HEK293T (cell line): Measurements from ENCODE around the gene SLC7A9.

Source experiments
- CTCF ChIA-PET: fragments of 350-600 bp; formaldehyde crosslinking; extraction: SDS; loops from one replicate; lab custom pipeline; 2021; ENCODE audit warnings: antibody characterized with exemption, inconsistent platforms; lab: Yijun Ruan, JAX
- POLR2A ChIA-PET: fragments of 350-600 bp; formaldehyde crosslinking; extraction: SDS; loops from one replicate; lab custom pipeline; 2020; ENCODE audit warnings: antibody characterized with exemption, inconsistent platforms; lab: Yijun Ruan, JAX
- DNase-seq: peaks from one replicate; pipeline ENCODE4 v3.0.0; 2012; ENCODE audit warnings: mixed read lengths; ENCODE audit errors: extremely low spot score
- ARNT ChIP-seq: fragments of 450-650 bp; IDR thresholded peaks from 2 replicates; pipeline ENCODE4 v1.6.1; 2017; ENCODE audit warnings: mild to moderate bottlenecking
- BHLHE40 ChIP-seq: fragments of 450-650 bp; IDR thresholded peaks from 2 replicates; pipeline ENCODE4 v1.6.1; 2016; ENCODE audit warnings: mild to moderate bottlenecking, moderate library complexity, borderline replicate concordance
- CTBP1 ChIP-seq: fragments of 450-650 bp; IDR thresholded peaks from 2 replicates; pipeline ENCODE4 v1.6.1; 2016; ENCODE audit warnings: borderline replicate concordance
- ELF4 ChIP-seq: fragments of 450-650 bp; IDR thresholded peaks from 2 replicates; pipeline ENCODE4 v1.6.1; 2017; ENCODE audit warnings: antibody characterized with exemption
- FOXA1 ChIP-seq: fragments of 450-650 bp; IDR thresholded peaks from 2 replicates; pipeline ENCODE4 v1.6.1; 2016; ENCODE audit warnings: mild to moderate bottlenecking
- FOXK2 ChIP-seq: fragments of 450-650 bp; IDR thresholded peaks from 2 replicates; pipeline ENCODE4 v1.6.1; 2016; ENCODE audit warnings: mild to moderate bottlenecking
- FOXM1 ChIP-seq: fragments of 450-650 bp; IDR thresholded peaks from 2 replicates; pipeline ENCODE4 v1.6.1; 2017; ENCODE audit warnings: mild to moderate bottlenecking, borderline replicate concordance
- HDGF ChIP-seq: fragments of 450-650 bp; IDR thresholded peaks from 2 replicates; pipeline ENCODE4 v1.6.1; 2017; ENCODE audit warnings: antibody characterized with exemption, borderline replicate concordance
- L3MBTL2 ChIP-seq: fragments of 450-650 bp; conservative IDR thresholded peaks from 2 replicates; pipeline ENCODE4 v1.6.1; 2016; ENCODE audit warnings: mild to moderate bottlenecking
- LEF1 ChIP-seq: fragments of 450-650 bp; IDR thresholded peaks from 2 replicates; pipeline ENCODE4 v1.6.1; 2017; ENCODE audit warnings: mild to moderate bottlenecking, borderline replicate concordance
- NFRKB ChIP-seq: fragments of 450-650 bp; IDR thresholded peaks from 2 replicates; pipeline ENCODE4 v1.6.1; 2016; ENCODE audit warnings: mild to moderate bottlenecking, moderate library complexity
- SP1 ChIP-seq: fragments of 450-650 bp; IDR thresholded peaks from 2 replicates; pipeline ENCODE4 v1.6.1; 2017
- SUZ12 ChIP-seq: fragments of 450-650 bp; IDR thresholded peaks from 2 replicates; pipeline ENCODE4 v1.6.1; 2016; ENCODE audit warnings: mild to moderate bottlenecking
- TARDBP ChIP-seq: fragments of 450-650 bp; IDR thresholded peaks from 2 replicates; pipeline ENCODE4 v1.6.1; 2016
- ZNF384 ChIP-seq: fragments of 450-650 bp; IDR thresholded peaks from 2 replicates; pipeline ENCODE4 v1.6.1; 2016
- TF ChIP-seq, protein P1 (sequence below): fragments of 450-650 bp; IDR thresholded peaks from 2 replicates; pipeline ENCODE4 v1.6.1; 2016

Gene SLC7A9

DNA sequence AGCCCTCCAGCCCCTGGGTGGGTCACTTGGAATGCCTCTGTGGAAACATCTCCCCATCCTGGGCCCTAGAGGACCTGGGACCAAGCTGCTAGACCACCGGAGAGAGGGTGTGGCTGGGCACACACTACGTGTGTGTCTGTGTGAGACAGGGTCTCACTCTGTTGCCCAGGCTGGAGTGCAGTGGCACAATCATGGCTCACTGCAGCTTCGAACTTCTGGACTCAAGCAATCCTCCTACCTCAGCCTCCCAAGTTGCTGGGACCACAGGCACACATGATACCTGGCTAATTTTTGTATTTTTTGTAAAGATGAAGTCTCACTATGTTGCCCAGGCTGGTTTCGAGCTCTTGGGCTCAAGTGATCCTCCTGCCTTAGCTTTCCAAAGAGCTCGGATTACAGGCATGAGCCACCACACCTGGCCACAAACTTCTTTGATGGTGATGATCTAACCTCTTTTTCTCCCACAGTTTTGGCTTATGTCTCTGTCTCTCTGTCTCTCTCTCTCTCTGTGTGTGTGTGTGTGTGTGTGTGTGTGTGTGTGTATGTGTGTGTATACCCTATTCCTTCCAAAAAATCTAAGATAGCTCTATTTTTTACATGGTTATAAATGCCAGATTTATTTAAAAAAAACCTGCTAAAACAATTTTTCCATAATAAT, 32.1 kb upstream of the SLC7A9 start:
- ChIA-PET CTCF (interaction anchor here (0.6 kb wide), 1 partner anchor 60 kb away, joined by 3 read pairs; no protein-coding TSS in a partner anchor), POLR2A (no interaction called here)
- no peak for TF ChIP-seq SP1
- no peak for TF ChIP-seq HDGF
- no peak for TF ChIP-seq FOXM1
- TF ChIP-seq SUZ12: no peak
- no peak for TF ChIP-seq L3MBTL2
- TF ChIP-seq FOXA1: no peak
- TF ChIP-seq ZNF384: no peak
- TF ChIP-seq CTBP1: no peak
- no peak for TF ChIP-seq FOXK2
- TF ChIP-seq TARDBP: no peak
- no peak for TF ChIP-seq BHLHE40
- TF ChIP-seq ARNT: no peak
- no peak for TF ChIP-seq NFRKB
- no peak for TF ChIP-seq LEF1
- no peak for DNase-seq

DNA sequence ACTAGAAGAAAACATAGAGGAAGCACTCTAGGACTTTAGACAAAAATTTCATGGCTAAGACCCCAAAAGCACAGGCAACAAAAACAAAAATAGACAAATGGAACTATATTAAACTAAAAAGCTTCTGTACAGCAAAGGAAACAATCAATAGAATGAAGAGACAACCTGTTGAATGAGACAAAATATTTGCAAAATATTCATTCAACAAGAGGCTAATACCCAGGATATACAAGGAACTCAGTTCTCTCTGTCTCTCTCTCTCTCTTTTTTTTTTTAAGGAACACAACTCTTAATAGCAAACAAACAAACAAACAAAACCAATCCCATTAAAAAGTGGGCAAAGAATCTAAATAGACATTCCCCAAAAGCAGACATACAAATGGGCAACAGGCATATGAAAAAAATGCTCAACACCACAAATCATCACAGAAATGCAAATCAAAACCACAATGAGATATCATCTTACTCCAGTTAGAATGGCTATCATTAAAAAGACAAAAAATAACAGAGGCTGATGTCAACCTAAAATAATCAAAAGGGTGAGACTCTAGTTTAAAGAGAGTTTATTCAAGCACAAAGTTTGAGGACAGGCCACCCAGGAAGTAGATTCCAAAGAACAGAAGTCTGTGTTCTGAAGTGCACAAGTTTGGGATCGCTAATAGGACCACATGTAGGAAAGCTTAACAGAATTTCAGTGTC, 27.1 kb upstream of the SLC7A9 start:
- POLR2A ChIA-PET: no interaction called here
- TF ChIP-seq CTBP1: no peak
- TF ChIP-seq, protein P1, sequence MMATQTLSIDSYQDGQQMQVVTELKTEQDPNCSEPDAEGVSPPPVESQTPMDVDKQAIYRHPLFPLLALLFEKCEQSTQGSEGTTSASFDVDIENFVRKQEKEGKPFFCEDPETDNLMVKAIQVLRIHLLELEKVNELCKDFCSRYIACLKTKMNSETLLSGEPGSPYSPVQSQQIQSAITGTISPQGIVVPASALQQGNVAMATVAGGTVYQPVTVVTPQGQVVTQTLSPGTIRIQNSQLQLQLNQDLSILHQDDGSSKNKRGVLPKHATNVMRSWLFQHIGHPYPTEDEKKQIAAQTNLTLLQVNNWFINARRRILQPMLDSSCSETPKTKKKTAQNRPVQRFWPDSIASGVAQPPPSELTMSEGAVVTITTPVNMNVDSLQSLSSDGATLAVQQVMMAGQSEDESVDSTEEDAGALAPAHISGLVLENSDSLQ: no peak
- no peak for TF ChIP-seq SUZ12
- TF ChIP-seq ELF4: no peak
- TF ChIP-seq ARNT: no peak
- no peak for TF ChIP-seq BHLHE40
- TF ChIP-seq LEF1: no peak
- TF ChIP-seq TARDBP: no peak
- no peak for TF ChIP-seq NFRKB
- no peak for TF ChIP-seq FOXA1
- no peak for TF ChIP-seq FOXK2
- TF ChIP-seq HDGF: no peak
- no peak for TF ChIP-seq ZNF384
- TF ChIP-seq FOXM1: no peak
- TF ChIP-seq SP1: no peak
- no peak for TF ChIP-seq L3MBTL2
- no peak for DNase-seq
- CTCF ChIA-PET: no interaction called here

DNA sequence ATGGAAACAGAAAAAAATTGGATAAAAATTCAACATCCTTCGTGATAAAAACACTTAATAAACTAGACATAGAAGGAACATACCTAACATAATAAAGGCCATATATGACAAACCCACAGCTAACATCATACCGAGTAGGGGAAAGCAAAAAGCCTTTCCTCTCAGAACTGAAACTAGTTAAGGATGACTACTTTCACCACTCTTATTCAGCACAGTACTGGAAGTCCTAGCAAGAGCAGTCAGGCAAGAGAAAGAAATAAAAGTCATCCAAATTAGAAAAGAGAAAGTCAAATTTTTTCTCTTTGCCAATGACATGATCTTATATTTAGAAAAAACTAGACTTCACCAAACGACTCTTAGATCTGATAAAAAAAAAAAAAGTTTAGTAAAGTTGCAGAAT, 25.8 kb upstream of the SLC7A9 start:
- TF ChIP-seq FOXM1 (no peak), NFRKB (no peak), CTBP1 (no peak), ZNF384 (no peak), HDGF (no peak), LEF1 (no peak), SUZ12 (no peak), ELF4 (no peak), ARNT (no peak), FOXK2 (no peak), FOXA1 (no peak), BHLHE40 (no peak), SP1 (no peak)
- TF ChIP-seq, protein P1: no peak
- ChIA-PET POLR2A (no interaction called here), CTCF (no interaction called here)
- no peak for DNase-seq

DNA sequence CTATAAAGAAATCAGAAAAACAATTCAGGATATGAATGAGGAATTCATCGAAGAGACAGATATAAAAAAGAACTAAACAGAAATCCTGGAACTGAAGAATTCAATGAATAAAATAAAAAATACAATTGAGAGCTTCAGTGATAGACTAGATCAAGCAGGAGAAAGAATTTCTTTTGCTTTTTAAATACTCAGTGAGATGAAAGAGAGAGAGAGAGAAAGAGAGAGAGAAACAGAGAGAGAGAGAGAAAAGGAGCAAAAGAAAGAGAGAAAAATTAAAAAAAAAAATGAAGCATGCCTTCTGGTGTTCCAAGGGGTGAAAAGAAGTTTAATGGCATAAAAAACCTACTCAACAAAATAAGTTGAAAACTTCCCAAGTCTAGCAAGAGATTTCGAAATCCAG, 22.0 kb upstream of the SLC7A9 start:
- CTCF ChIA-PET: no interaction called here

DNA sequence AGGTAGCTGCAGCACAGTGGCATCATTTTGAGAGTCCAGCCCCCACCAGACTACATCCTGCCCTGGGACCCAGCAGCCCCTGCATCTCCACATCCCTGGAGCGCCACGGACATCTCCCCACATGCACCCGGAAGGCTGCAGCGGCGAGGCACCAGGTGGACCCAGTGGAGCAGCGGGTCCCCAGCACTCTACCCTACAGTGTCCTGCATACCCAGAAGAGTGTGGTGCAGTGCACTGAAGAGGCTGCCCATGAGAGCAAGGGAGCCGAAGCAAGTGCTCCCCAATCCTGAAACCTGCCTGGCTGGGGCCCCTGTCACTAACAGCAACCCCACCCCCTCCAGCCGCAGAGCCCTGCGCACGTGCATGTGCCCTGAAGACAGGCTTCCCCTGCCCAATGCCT, 21.3 kb upstream of the SLC7A9 start:
- POLR2A ChIA-PET: no interaction called here

More for the DNA sequence above, 22.0 kb upstream of the SLC7A9 start:
- POLR2A ChIA-PET: no interaction called here
- no peak for DNase-seq
- TF ChIP-seq CTBP1: no peak

More for the DNA sequence above, 21.3 kb upstream of the SLC7A9 start:
- TF ChIP-seq, protein P1: no peak
- TF ChIP-seq ZNF384 (no peak), L3MBTL2 (no peak), NFRKB (no peak), SP1 (no peak), ELF4 (no peak), BHLHE40 (no peak), FOXA1 (no peak), LEF1 (no peak), CTBP1 (no peak), SUZ12 (no peak), TARDBP (no peak), FOXK2 (no peak)
- no peak for DNase-seq
- CTCF ChIA-PET: no interaction called here
